ENCODE results near the gene TACR2.

DNA sequence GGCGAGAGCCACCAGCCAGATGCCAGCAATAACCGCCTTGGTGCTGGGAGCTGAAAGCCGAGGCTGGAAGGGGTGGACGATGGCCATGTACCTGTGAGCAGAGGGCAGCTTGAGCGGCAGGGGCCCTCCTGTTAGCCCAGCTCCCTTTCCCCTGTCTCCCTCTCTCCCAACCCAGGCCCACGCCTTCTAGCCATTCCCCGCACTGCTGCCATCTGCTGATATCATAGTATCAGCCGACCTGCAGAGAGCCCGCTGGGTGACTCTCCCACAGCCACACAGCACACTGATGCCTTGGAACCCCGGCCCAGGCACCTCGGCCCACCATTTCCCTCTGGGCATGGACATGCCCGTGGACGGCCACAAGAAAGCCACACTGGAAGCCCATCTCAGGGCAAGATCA lies 1.7 kb downstream of the TACR2 start:
- TF ChIP-seq, protein P1, sequence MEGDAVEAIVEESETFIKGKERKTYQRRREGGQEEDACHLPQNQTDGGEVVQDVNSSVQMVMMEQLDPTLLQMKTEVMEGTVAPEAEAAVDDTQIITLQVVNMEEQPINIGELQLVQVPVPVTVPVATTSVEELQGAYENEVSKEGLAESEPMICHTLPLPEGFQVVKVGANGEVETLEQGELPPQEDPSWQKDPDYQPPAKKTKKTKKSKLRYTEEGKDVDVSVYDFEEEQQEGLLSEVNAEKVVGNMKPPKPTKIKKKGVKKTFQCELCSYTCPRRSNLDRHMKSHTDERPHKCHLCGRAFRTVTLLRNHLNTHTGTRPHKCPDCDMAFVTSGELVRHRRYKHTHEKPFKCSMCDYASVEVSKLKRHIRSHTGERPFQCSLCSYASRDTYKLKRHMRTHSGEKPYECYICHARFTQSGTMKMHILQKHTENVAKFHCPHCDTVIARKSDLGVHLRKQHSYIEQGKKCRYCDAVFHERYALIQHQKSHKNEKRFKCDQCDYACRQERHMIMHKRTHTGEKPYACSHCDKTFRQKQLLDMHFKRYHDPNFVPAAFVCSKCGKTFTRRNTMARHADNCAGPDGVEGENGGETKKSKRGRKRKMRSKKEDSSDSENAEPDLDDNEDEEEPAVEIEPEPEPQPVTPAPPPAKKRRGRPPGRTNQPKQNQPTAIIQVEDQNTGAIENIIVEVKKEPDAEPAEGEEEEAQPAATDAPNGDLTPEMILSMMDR (IDR thresholded peaks at IDR 0.05), result no peak
- TF ChIP-seq POLR2A (IDR thresholded peaks at IDR 0.05) (no peak), POLR2AphosphoS5 (IDR thresholded peaks at IDR 0.05) (no peak)

Data from upper lobe of left lung (tissue), 4 donors.